Retinal pigment epithelial cell (primary cell): Measurements from ENCODE around the gene TXNDC12.

Source experiments
- DNase-seq: peaks from one replicate; pipeline ENCODE4 v3.0.0-alpha.2; 2010; ENCODE audit warnings: low read depth
- H3K4me3 ChIP-seq: 2 replicates; pipeline ENCODE4 v1.5.1; 2011; ENCODE audit warnings: mild to moderate bottlenecking, low read length, control low read depth, moderate library complexity
- CTCF ChIP-seq: conservative IDR thresholded peaks from 2 replicates; pipeline ENCODE4 v1.5.1; 2011; ENCODE audit warnings: low read depth, low read length, control low read depth, inconsistent platforms

TXNDC12 gene

GRCh38 chr1:52003877-52004276 is 51.1 kb downstream of the TXNDC12 start:
- no peak for DNase-seq
- no peak for TF ChIP-seq CTCF
- H3K4me3 ChIP-seq = no peak overlapping the region

GRCh38 chr1:52002038-52002917 is 52.7 kb downstream of the TXNDC12 start:
- peak; percentile 64 for DNase-seq
- H3K4me3 ChIP-seq = no peak overlapping the region
- TF ChIP-seq CTCF = peak; percentile 91

- no peak for DNase-seq
- no peak overlapping the region for H3K4me3 ChIP-seq
- TF ChIP-seq CTCF = no peak
Measured at GRCh38 chr1:51998701-51999100, 56.3 kb downstream of the TXNDC12 start.

GRCh38 chr1:51997974-51998382 is 57.0 kb downstream of the TXNDC12 start:
- H3K4me3 ChIP-seq = no peak overlapping the region
- TF ChIP-seq CTCF = no peak
- DNase-seq = no peak

- TF ChIP-seq CTCF = no peak
- peak within 1 kb of the TSS; percentile 51 for H3K4me3 ChIP-seq
- DNase-seq = no peak
Measured at GRCh38 chr1:51990478-51990965, 64.5 kb downstream of the TXNDC12 start, which contains the start of gene RAB3B. Gene RAB3B, minus strand, starts transcription at chr1:51990700. Its CDS starts 13,583 bp downstream, at chr1:51977117.

GRCh38 chr1:51989582-51990477 is 65.2 kb downstream of the TXNDC12 start:
- no peak for TF ChIP-seq CTCF
- H3K4me3 ChIP-seq = peak overlapping the region; percentile 51
- DNase-seq = no peak
